GM18517 (cell line): ENCODE data around the gene TUBA4A.

Source experiments
- ATAC-seq: cut with Tn5 transposase; IDR thresholded peaks from one replicate; pipeline ENCODE4 v1.9.1; 2021; ENCODE audit warnings: mild to moderate bottlenecking, moderate library complexity; ENCODE audit not compliant: unreplicated experiment

TUBA4A gene

GRCh38 chr2:219244789-219245147 is 8.9 kb downstream of the TUBA4A start:
- ATAC-seq, result no peak

DNA sequence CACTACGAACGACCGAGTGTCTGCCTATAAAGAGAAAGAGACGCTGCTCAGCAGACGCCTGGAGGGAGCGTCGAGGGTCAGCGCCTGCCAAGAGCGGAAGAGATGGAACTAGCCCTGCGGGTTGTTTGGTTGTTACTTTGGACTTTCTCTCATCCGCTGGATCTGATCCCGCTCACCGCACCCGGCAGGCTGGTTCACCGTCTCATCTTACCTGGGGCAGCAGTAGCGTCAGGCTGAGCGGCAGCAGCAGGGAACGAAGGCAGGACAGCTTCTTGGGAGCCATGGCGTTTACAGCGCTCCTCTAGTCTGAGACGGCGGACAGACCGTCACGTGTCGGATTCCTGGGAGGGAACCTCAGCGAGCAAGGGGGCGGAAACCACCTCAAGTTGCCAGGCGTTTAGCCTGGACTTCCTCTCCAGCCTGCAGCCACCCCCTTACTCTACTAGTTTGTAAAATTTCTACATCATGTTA is 10.4 kb downstream of the TUBA4A start:
- ATAC-seq, result no peak

DNA sequence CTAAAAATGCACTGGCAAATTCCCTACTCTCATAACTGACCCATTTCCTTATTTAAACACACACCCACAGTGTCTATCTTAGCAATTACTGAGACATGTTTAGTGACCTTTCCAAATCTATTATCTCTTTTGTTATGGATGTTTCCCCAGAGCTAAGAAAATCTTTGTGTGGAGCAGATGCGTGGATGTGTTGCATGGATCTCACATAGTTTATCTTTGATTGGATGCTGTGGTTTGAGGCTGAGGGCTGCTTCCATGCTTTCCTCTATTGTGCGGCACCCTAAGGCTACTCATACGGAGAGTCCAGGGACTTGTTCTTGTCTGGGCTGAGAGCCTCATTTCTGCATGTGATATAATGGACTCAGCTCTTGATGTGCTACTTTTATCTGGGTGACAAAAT is 19.4 kb downstream of the TUBA4A start:
- no peak for ATAC-seq

- ATAC-seq, result peak; percentile 13
Observed at GRCh38 chr2:219230059-219230540, 23.6 kb downstream of the TUBA4A start.

DNA sequence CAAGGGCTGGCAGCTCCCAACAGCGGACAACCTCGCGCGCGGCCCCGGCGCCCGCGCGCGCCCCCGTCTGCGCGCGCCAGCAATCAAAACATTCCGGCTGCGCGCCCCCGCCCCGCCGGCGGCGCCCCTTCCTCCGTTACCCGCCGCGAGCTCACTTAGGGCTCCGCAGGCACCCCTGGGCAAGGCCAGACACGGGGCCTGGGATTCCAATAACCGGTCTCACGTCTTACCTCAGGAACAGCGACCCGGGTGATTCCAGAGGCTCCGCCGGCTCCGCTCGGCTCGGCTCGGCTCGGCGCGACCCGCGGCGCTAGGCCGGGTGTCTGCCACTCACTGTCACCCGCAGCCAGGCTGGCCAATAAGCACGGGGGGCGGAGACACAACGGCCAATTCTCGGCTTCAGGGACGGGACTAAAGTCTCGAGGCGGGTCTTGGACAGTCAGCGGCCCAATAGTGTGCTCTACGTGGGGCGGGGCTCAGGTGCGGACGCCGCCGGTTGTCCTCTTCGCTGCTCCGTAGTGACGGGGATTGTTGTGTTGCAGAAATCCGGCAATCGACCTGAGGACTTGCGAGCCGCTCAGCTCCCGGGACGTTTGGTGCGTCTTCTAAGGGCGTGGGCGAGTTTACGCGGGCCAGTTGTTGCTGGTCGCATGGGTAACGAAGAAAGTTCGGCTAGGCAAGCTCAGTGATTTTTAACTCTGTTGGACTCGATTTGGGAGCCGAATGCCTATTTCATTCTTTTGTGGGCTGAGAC is 24.2 kb downstream of the TUBA4A start, which contains the start of the genes ANKZF1 and ATG9A:
Gene ANKZF1 (plus strand): TSS at position 502 of the 754 bp plus-strand sequence. CDS start 452 bp downstream, outside the sequence.
Gene ATG9A (minus strand): TSS at position 332 of the 754 bp plus-strand sequence. CDS start 1,612 bp downstream, outside the sequence.
- peak; percentile 93 for ATAC-seq

DNA sequence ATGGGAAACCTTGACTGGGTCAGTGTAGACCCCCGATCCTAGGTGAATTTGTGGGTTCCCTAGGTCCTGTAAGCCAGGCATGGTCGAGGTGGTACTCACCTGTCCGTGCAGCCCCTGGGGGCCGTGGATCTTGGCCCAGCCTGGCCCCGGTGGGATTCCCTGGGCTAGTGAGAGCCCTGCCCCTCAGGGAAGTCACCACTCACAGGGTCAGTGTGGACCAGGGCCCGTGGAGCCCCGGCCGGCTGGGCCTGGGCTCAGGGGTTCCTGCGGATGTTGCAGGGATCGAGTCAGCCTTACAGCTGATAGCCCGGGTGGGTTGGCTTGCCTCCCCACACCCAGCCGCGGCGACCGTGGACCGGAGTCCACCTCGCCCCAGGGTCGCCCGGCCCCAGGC is 24.8 kb downstream of the TUBA4A start:
- ATAC-seq, result peak; percentile 3

DNA sequence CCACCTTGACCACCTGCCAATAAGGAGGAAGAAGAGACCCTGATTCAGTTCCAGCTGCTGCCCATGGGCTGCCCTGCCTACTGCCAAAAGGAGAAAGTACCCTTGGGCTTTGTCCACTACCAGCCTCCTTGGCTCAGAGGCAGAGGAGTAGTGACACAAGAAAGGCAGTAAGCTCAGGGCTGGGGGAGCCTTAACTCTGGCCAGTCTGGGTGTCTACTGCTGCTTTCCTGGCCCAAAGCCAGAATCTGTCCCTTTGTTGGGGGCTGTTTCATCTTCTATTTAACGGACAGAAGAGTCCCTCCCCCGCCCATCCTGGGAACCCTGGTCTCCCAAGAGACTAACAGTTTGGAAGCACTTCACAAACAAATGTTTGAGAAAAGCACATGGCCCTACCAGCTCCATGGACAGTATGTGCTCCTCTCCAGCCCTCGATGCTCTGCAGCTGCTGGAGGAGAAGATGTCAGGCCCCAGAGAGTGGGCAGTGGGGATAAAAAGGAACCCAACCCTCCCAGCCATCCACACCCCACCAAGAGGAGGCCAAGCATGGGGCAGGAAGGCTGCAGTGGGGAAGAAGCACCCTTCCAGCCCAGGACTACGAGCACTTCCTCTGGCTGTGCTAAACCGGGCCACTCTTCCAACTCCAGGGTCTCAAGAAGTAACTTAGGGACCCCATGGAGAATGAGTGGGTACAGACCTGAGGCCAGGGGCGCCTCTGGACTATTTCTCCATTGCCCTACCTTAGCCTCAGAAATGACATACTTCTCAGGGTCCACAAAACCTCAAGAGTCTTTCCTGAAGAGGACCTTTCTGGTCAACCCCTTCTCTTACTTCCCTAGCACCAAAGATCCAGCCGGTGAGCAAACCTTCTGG is 25.4 kb downstream of the TUBA4A start:
- ATAC-seq, result no peak

DNA sequence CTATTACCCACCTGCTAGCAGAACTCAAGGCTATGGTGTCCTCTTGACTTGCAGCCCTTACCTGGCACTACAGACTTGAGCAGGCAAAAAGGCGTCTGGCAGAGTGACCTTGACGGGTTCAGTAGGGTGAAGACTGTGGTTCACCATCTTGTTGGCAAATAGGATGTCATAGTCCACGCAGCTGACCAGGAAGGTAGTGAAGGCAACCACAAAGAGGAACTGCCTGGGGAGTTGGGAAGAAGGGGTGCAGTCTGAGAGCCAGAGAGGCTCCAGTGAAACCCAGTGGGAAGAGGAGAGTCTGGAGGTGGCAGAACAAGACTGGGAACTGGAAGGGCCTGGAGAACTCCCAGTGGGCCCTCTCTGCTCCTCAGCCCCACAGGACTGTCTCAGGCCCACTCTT is 28.4 kb downstream of the TUBA4A start:
- ATAC-seq, result no peak

DNA sequence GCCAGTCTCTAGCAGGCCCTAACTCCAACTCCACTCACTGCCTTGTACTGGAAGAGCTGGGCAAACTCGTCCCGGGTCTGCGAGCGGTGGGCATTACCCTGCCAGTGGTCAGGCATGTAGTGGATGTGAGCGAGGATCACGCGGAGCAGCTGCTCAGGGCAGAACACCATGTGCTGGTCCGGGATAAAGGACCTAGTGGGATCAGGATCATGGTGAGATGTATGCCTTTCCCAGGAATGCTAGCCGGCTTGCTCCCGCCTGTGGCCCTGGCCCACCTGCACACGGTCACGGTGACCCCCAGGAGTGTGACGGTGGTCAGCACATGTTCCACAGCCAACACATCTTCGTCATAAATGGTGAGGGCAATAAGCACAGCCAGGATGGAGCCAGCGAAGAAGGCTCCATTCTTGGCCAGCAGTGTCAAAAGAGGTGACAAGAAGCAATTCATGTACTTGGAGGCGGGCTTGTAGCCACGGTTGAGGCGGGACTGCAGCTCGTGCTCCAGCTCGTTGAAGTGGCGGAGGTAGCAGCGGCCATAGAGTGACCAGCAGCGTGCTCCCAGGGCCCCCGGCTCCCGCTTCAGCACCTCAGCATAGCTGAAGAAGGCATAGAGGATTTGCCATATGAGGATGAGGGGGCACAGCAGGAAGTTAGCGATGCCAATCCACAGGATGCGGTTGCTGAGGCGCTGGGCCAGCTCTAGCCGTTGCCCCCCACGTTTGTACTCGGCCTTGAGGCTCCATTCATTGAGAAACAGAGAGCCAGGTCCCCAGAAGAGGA is 29.7 kb downstream of the TUBA4A start:
- ATAC-seq, result no peak

- ATAC-seq, result no peak
Observed at GRCh38 chr2:219221957-219222518, 31.7 kb downstream of the TUBA4A start.

- no peak for ATAC-seq
Observed at GRCh38 chr2:219220652-219221402, 32.9 kb downstream of the TUBA4A start.

- no peak for ATAC-seq
Observed at GRCh38 chr2:219219784-219220532, 33.8 kb downstream of the TUBA4A start.

DNA sequence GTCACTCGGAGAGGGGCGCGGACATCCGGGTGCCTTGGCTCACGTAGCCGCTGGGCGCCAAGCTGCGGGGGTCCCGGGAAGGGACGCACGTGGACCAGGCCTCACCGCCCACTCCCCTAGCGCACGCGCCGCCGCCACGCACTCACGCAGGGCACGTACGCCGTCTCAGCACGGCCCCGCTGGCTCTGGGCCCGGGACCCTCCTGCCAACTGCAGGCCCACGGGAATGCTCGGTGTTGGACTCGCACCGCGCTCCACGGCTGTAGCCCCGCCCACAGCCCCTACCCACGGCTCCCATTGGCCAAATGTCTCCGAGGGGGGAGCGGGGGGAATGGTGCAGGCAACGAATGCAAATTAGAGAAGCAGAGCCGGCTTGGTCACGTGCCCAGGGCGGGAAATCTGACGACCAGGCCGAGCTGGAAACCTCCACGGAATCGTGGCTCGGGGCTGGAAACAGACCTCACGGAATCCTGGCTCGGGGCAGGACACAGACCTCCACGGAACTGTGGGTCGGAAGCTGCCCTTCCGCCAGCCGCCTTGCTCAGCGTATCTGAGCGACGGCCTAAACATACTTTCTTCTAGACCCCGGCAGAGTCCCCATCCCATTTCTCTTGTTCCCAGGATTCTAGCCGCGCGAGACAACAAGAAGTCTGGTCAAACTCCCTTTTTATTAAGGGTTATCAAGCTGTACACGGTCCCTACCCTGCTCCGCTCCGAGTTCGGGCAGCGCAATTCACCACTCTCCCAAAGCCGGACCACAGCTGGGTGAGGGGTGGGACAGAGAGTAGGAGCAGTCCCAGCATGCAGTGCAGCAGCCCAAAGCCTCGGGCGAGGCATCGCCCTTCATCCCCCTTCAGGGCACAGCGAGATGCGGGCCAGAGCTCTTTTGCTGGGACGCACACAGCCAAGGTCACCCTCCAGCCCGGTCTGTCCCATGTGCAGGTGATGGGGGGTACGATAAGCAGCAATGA is 34.7 kb downstream of the TUBA4A start, which contains the start of gene ABCB6:
Gene ABCB6 (minus strand): TSS at position 227 of the 970 bp plus-strand sequence. CDS start 285 bp downstream, outside the sequence.
- ATAC-seq, result peak; percentile 70

GRCh38 chr2:219218217-219218731 is 35.4 kb downstream of the TUBA4A start:
- peak; percentile 14 for ATAC-seq

- ATAC-seq, result no peak
Observed at GRCh38 chr2:219216535-219216915, 37.2 kb downstream of the TUBA4A start.

GRCh38 chr2:219215871-219216534 is 37.7 kb downstream of the TUBA4A start:
- no peak for ATAC-seq

DNA sequence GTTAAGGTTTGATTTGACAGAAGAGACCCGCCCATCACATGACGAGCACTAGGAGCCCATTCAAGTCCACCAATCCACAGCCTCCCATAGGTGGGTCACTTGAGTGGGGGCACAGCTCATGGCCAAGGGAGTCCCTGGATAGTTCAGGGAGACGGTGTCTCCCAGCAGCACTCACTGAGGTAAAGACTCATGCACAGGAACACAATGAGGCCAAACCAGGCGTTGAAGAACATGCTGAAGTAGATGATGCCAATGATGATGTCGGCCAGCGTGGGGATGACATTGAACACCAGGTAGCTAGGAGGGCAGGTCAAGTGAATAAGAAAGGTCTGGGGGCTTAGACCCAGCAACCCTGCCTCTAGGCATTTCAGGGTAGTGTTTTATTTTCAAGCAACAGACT is 38.9 kb downstream of the TUBA4A start:
- no peak for ATAC-seq
